ENCODE results near the gene BAIAP2. TPM values are rescaled to one million over a fixed set of nuclear protein-coding genes. Genes with fewer than 3 reads are reported as not detected.

The BAIAP2 gene
- total RNA-seq, 2 donors from 2014 or later, result 9.9 to 15.6 TPM

DNA sequence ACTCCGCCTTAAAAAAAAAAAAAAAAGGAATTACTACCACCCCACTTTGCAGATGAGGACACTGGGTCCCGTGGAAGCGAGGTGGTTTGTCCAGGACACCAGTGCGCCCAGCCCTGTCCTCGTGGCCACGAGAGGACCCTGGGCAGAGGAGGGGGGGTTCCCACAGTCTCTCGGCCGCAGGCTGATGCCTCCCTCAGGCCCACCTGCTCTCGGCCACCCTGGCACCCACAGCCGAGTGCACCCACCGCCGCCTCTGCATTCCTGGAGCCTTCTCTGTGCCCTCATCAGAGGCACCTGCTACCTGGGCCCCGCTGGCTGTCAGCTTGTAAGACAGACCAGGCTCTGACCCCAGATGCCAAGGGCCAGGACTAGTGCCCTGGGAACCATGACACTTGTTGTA lies 102.3 kb downstream of the BAIAP2 start:
- Histone ChIP-seq H3K4me1 (ENCODE audit: control insufficient read depth in 1 of 2, low read depth in 2 of 2) (no peaks in the 10 kb centered on the region), H3K36me3 (no peaks in the 10 kb centered on the region), H3K27ac (no peak overlapping the region), H3K27me3 (replicated peaks; ENCODE audit: insufficient read depth) (no peaks in the 10 kb centered on the region), H3K4me3 (no peak overlapping the region), H3K9me3 (no peaks in the 10 kb centered on the region)
- ATAC-seq (ENCODE audit: insufficient number of reproducible peaks, low FRiP score, low read depth) (no peak), DNase-seq (ENCODE audit: low spot score) (no peak)
- no peak for TF ChIP-seq CTCF (IDR thresholded peaks at IDR 0.05)

DNA sequence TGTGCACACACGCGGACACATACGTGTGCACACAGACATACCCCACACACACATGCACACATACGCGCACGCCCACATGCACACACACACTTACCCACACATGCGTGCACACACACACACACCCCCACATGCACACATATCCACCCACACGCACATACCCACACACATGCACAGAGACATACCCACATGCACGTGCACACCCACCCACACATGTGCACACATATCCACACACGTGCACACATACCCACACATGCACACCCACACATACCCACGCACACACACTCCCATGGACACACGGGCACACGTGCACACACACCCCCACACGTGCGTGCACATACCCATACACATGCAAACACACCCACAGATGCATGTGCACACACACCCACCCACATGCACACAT lies 103.1 kb downstream of the BAIAP2 start:
- TF ChIP-seq CTCF (IDR thresholded peaks at IDR 0.05), result no peak
- DNase-seq (ENCODE audit: low spot score), result no peak
- Histone ChIP-seq H3K4me3 (no peak overlapping the region), H3K27me3 (replicated peaks; ENCODE audit: insufficient read depth) (no peaks in the 10 kb centered on the region), H3K27ac (no peak overlapping the region), H3K9me3 (no peaks in the 10 kb centered on the region), H3K36me3 (no peaks in the 10 kb centered on the region), H3K4me1 (ENCODE audit: control insufficient read depth in 1 of 2, low read depth in 2 of 2) (peaks cover 0 to 6% of the 10 kb centered on the region in 2 donors)
- ATAC-seq (ENCODE audit: insufficient number of reproducible peaks, low FRiP score, low read depth), result no peak

- no peak overlapping the region for H3K27ac ChIP-seq
- DNase-seq (ENCODE audit: low spot score) (no peak), ATAC-seq (ENCODE audit: insufficient number of reproducible peaks, low FRiP score, low read depth) (no peak)
- H3K27me3 ChIP-seq (replicated peaks; ENCODE audit: insufficient read depth), result no peaks in the 10 kb centered on the region
- peaks cover 0 to 6% of the 10 kb centered on the region in 2 donors for H3K4me1 ChIP-seq (ENCODE audit: control insufficient read depth in 1 of 2, low read depth in 2 of 2)
- H3K36me3 ChIP-seq, result no peaks in the 10 kb centered on the region
- no peak for TF ChIP-seq CTCF (IDR thresholded peaks at IDR 0.05)
- H3K4me3 ChIP-seq, result no peak overlapping the region
- no peaks in the 10 kb centered on the region for H3K9me3 ChIP-seq
Observed at GRCh38 chr17:81138500-81138899, 103.5 kb downstream of the BAIAP2 start.

DNA sequence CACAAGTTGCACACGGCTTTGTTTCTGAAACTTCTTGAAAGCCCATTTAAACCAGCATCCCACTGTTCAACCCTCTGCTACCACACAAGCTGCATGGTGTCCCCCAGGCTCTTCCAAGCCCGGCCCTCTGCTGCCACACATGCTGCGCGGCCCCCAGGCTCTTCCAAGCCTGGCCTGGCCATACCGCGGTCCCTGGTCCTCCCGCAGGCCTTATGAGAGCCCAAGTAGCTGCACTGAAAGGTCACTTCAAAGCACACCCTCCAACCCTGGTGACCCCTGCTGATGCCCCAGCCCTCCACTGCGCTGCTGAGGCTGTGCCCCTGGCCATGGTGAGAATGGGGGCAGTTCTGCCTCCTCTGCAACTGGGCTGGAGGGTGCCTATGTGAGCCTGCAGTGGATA lies 104.5 kb downstream of the BAIAP2 start:
- no peak for TF ChIP-seq CTCF (IDR thresholded peaks at IDR 0.05)
- no peak for DNase-seq (ENCODE audit: low spot score)

DNA sequence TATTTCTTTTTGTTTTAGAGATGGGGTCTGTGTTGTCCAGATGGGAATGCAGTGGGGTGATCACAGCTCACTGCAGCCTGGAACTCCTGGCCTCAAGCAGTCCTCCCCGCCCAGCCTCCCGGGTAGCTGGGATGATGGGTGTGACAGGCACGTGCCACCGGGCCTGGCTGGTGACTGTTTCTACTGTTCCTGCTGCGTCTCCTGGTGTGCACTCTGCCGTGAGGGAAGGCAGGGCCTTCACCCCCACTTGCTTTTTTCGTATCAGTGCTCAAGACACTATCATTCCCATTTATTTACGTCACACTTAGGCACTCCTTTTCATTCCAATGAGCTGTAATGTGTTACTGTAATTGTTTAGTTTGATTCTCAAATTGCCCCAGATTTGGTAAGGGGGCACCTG lies 105.1 kb downstream of the BAIAP2 start:
- H3K27ac ChIP-seq, result no peak overlapping the region
- no peak overlapping the region for H3K4me3 ChIP-seq
- ATAC-seq (ENCODE audit: insufficient number of reproducible peaks, low FRiP score, low read depth) (no peak), DNase-seq (ENCODE audit: low spot score) (no peak)
- H3K9me3 ChIP-seq, result no peaks in the 10 kb centered on the region
- no peak for TF ChIP-seq CTCF (IDR thresholded peaks at IDR 0.05)
- no peaks in the 10 kb centered on the region for H3K27me3 ChIP-seq (replicated peaks; ENCODE audit: insufficient read depth)
- peaks cover 0 to 6% of the 10 kb centered on the region in 2 donors for H3K4me1 ChIP-seq (ENCODE audit: control insufficient read depth in 1 of 2, low read depth in 2 of 2)
- H3K36me3 ChIP-seq, result no peaks in the 10 kb centered on the region

More for the DNA sequence above, 104.5 kb downstream of the BAIAP2 start:
- ATAC-seq (ENCODE audit: insufficient number of reproducible peaks, low FRiP score, low read depth), result no peak
- no peak overlapping the region for H3K27ac ChIP-seq
- H3K4me1 ChIP-seq (ENCODE audit: control insufficient read depth in 1 of 2, low read depth in 2 of 2), result peaks cover 0 to 6% of the 10 kb centered on the region in 2 donors
- H3K27me3 ChIP-seq (replicated peaks; ENCODE audit: insufficient read depth), result no peaks in the 10 kb centered on the region
- no peaks in the 10 kb centered on the region for H3K9me3 ChIP-seq
- H3K4me3 ChIP-seq, result no peak overlapping the region
- no peaks in the 10 kb centered on the region for H3K36me3 ChIP-seq
